ENCODE results near the gene PLEKHF1. TPM values are rescaled to one million over a fixed set of nuclear protein-coding genes. Genes with fewer than 3 reads are reported as not detected.

The PLEKHF1 gene
- total and polyA plus RNA-seq, 2 donors (not counting 1 experiment from before 2014, with no cell fraction given) = 5.5 to 9.8 TPM

DNA sequence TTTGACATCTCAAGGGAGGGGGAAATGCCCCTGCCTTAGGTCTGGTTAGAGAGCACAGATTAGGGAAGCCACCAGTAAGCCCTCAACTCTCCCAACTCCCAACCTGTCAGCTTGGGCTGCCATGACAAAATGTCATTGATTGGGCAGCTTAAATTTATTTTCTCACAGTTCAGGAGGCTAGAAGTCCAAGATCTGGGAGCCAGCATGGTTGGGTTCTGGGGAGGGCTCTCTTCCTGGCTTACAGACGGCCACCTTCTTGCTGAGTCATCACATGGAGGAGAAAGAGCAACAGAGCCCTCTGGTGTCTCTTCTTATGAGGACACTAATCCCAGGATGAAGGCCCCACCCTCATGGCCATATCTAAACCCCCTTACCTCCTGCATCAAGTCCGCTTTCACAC is 25.6 kb downstream of the PLEKHF1 start:
- DNase-seq = peak; percentile 56
- Histone ChIP-seq H4K20me1 (ENCODE audit: control insufficient read depth, insufficient read depth, low read length, poor library complexity, severe bottlenecking) (no peaks in the 10 kb centered on the region), H3K36me3 (replicated peaks in 1 of 2; ENCODE audit: control extremely low read depth in 1 of 2, control insufficient read depth in 1 of 2, extremely low read depth in 1 of 2, insufficient read depth in 2 of 2, low read length in 1 of 2) (no peaks in the 10 kb centered on the region), H3K4me3 (ENCODE audit: control extremely low read depth in 1 of 5, extremely low read depth in 1 of 5, insufficient read depth in 1 of 5, low read depth in 2 of 5, low read length in 4 of 5) (no peak overlapping the region), H3K27me3 (replicated peaks in 1 of 4; ENCODE audit: control extremely low read depth in 1 of 4, control insufficient read depth in 3 of 4, insufficient read depth in 4 of 4, low read length in 3 of 4) (no peaks in the 10 kb centered on the region), H3K27ac (ENCODE audit: low read length in 2 of 2) (no peak overlapping the region), H2AFZ (ENCODE audit: insufficient read depth, low read depth, low read length, poor library complexity, severe bottlenecking) (no peak overlapping the region), H3K9ac (ENCODE audit: low read length) (no peak overlapping the region), H3K4me1 (ENCODE audit: control insufficient read depth in 2 of 2, insufficient read depth in 2 of 2, low read length in 2 of 2) (peaks cover 21 to 23% of the 10 kb centered on the region in 2 donors), H3K4me2 (replicated peaks; ENCODE audit: low read depth, low read length, poor library complexity, severe bottlenecking) (no peak overlapping the region), H3K79me2 (ENCODE audit: control insufficient read depth, insufficient read depth, low read length) (peaks cover 12% of the 10 kb centered on the region), H3K9me3 (ENCODE audit: control extremely low read depth in 1 of 3, control insufficient read depth in 2 of 3, insufficient read depth in 1 of 3, low read length in 2 of 3) (peaks cover 0 to 7% (median 5%) of the 10 kb centered on the region in 3 donors)
- Mint-ChIP-seq H3K9me3 (ENCODE audit: insufficient read depth) (no peaks in the 10 kb centered on the region), H3K4me3 (no peak overlapping the region), H3K27me3 (no peaks in the 10 kb centered on the region), H3K4me1 (peaks cover 22% of the 10 kb centered on the region), H3K27ac (no peak overlapping the region)
- no CpG with 5 or more reads among the region's 2 CpGs for WGBS (ENCODE audit: insufficient coverage)
- intact Hi-C loops (cut with micrococcal nuclease) = loop anchor here (1.0 kb wide), 1 partner anchor 81 kb away; no protein-coding TSS in a partner anchor
- CTCF ChIA-PET = interaction anchor here (0.7 to 5.0 kb wide), 7 partner anchors 9 to 81 kb away, joined by 3 to 50 read pairs (median 6); partner anchors contain the start of genes C19orf12 and PLEKHF1
- POLR2A ChIA-PET = interaction anchor here (1.0 to 2.4 kb wide), 2 partner anchors 80 to 84 kb away, joined by 4 read pairs; no protein-coding TSS in a partner anchor
- TF ChIP-seq EZH2 (IDR thresholded peaks at IDR 0.05; ENCODE audit: borderline replicate concordance, insufficient read depth, low read depth, low read length, poor library complexity, severe bottlenecking) = no peak
- TF ChIP-seq CTCF (IDR thresholded peaks at IDR 0.05) = peak; percentile 32
- ATAC-seq (ENCODE audit: low read depth) = peak; percentile 59

DNA sequence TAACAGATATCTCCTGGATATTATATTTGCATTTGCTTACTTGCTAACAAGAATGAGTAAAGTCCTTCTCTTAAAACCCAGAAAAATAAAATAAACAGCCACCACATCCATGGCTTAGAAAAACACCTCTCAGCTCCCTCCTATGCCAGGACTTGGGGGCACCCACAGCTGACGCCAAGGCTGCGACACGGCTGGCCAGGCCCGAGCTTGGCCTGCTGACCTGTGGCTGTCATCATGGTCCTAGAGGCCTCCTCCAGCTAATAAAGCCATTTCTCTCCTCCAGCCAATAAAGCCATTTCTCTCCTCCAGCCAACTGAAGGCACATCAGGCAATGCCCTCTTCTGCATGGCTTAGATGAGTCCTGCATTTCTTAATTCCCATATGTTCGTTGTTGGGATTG is 28.9 kb downstream of the PLEKHF1 start:
- H3K9ac ChIP-seq (ENCODE audit: low read length) = no peak overlapping the region
- Mint-ChIP-seq H3K4me3 (no peak overlapping the region), H3K4me1 (peaks cover 22% of the 10 kb centered on the region), H3K27me3 (no peaks in the 10 kb centered on the region), H3K9me3 (ENCODE audit: insufficient read depth) (no peaks in the 10 kb centered on the region), H3K27ac (peak overlapping the region; percentile 62)
- no peaks in the 10 kb centered on the region for H4K20me1 ChIP-seq (ENCODE audit: control insufficient read depth, insufficient read depth, low read length, poor library complexity, severe bottlenecking)
- H3K9me3 ChIP-seq (ENCODE audit: control extremely low read depth in 1 of 3, control insufficient read depth in 2 of 3, insufficient read depth in 1 of 3, low read length in 2 of 3) = peaks cover 0 to 7% (median 5%) of the 10 kb centered on the region in 3 donors
- 98% methylated on average over 5 of the region's 5 CpGs for WGBS (ENCODE audit: insufficient coverage)
- intact Hi-C loops (cut with micrococcal nuclease) = loop anchor here (1.0 to 2.0 kb wide), 2 partner anchors 22 to 29 kb away; partner anchors contain the start of gene PLEKHF1
- no peak overlapping the region for H3K4me3 ChIP-seq (ENCODE audit: control extremely low read depth in 1 of 5, extremely low read depth in 1 of 5, insufficient read depth in 1 of 5, low read depth in 2 of 5, low read length in 4 of 5)
- H3K79me2 ChIP-seq (ENCODE audit: control insufficient read depth, insufficient read depth, low read length) = peaks cover 28% of the 10 kb centered on the region
- TF ChIP-seq CTCF (IDR thresholded peaks at IDR 0.05) (no peak), EZH2 (IDR thresholded peaks at IDR 0.05; ENCODE audit: borderline replicate concordance, insufficient read depth, low read depth, low read length, poor library complexity, severe bottlenecking) (no peak)
- peaks cover 21 to 23% of the 10 kb centered on the region in 2 donors for H3K4me1 ChIP-seq (ENCODE audit: control insufficient read depth in 2 of 2, insufficient read depth in 2 of 2, low read length in 2 of 2)
- no peak overlapping the region for H3K4me2 ChIP-seq (replicated peaks; ENCODE audit: low read depth, low read length, poor library complexity, severe bottlenecking)
- DNase-seq (no peak), ATAC-seq (ENCODE audit: low read depth) (no peak)
- H3K27ac ChIP-seq (ENCODE audit: low read length in 2 of 2) = peak overlapping the region in 1 of 2 donors; percentile 49
- no peaks in the 10 kb centered on the region for H3K27me3 ChIP-seq (replicated peaks in 1 of 4; ENCODE audit: control extremely low read depth in 1 of 4, control insufficient read depth in 3 of 4, insufficient read depth in 4 of 4, low read length in 3 of 4)
- H2AFZ ChIP-seq (ENCODE audit: insufficient read depth, low read depth, low read length, poor library complexity, severe bottlenecking) = no peak overlapping the region
- CTCF ChIA-PET = interaction anchor here (0.7 to 5.0 kb wide), 18 partner anchors 9 to 177 kb away, joined by 3 to 50 read pairs (median 5); partner anchors contain the start of genes C19orf12, PLEKHF1 and POP4
- H3K36me3 ChIP-seq (replicated peaks in 1 of 2; ENCODE audit: control extremely low read depth in 1 of 2, control insufficient read depth in 1 of 2, extremely low read depth in 1 of 2, insufficient read depth in 2 of 2, low read length in 1 of 2) = no peaks in the 10 kb centered on the region
- POLR2A ChIA-PET = no interaction called here
